DMS 273 (cell line): ENCODE results near the gene ZNF470.

Experiments
- DNase-seq: peaks from one replicate; lab custom pipeline; 2025; ENCODE audit not compliant: unreplicated experiment; lab: John Stamatoyannopoulos, UW

ZNF470 gene

DNA sequence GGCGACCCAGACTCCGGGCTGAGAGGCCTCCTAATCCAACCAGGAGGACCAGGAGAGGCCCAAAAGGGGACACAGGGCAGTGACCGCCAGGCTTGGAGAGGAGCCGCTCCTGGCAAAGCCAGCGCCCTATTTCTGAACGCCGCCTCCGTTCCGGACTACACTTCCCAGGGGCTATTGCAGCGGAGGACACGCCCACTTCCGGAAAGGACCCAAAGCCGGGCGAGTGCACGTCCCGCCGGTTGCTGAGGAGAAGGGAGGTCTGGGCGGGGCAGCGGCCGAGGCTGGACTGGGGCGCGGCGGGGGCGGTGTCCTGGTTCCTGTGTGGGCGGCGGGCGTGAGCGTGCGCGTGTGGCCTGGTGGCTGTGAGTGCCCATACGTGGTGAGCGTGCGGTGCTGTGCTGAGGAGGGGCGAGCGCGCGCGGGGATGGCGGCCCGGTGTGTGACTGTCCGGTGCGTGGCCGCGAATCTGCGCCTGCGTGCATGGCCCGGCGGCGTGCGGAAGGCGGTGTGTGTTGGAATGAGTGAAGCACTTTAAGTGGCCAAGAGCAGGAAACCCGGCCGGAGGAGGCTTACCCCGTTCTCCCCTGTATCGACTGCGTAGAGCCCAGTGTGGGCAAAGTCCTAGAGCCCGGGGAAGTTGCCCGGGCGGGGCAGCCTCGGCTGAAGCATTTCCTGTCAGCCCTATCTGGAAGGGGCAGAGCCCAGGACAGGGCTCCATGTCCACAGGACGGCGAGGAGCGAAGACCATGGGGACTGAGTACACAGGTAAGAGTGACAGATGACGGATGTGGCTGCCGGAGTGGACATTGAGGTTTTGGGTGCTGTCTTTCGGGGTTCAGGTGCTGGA, at the start of gene ZNF470:
Gene ZNF470 (plus strand): TSS at position 195 of the 847 bp plus-strand sequence. CDS start 2,844 bp downstream, outside the sequence.
- peak; percentile 97 for DNase-seq

GRCh38 chr19:56525214-56525860, 41.9 kb upstream of the ZNF470 start:
- DNase-seq, result no peak

GRCh38 chr19:56537442-56537841, 29.8 kb upstream of the ZNF470 start:
- no peak for DNase-seq

- DNase-seq, result peak; percentile 95
Measured at GRCh38 chr19:56538254-56538760, 29.0 kb upstream of the ZNF470 start.

DNA sequence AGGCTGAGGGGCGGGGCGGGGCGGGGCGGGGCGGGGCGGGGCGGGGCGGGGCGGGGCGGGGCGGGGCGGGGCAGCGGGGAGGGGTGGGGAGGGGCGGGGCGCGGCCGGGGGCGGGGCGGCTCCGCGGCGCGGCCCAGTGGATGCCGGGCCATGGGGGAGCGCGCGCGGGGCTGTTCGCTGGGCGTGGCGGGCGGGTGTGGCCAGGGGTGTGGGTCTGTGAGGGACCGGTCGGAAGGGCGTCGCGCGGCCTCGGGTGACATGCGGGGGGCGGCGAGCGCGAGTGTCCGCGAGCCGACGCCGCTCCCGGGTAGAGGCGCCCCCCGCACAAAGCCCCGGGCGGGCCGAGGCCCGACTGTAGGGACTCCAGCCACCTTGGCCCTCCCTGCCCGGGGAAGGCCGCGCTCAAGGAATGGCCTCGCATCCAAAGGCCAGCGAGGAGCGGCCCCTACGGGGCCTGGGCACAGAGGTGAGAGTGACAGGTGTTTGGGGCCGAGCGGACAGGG, 28.5 kb upstream of the ZNF470 start, which contains the start of gene ZFP28:
Gene ZFP28 (plus strand): TSS at position 188 of the 503 bp plus-strand sequence. CDS start 71 bp downstream, at position 259.
- DNase-seq, result peak; percentile 92

DNA sequence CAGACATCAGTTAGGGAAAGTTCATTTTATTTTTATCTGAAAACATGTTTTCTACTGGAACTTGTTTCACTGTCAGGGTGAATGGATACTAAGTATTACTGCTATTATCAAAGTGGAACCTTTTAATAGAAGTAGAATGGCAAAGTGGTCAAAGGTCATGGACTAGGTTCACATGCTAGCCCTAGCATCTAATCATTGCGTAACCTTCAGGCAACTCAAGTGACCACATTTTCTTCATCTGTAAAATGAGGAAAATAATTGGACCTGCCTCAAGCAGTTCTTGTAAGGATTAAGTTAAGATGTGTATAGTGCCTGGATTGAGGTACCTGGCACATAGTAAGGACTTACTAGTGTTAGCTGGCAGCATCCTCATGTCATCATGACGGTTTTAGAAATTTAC, 23.5 kb upstream of the ZNF470 start:
- no peak for DNase-seq

DNA sequence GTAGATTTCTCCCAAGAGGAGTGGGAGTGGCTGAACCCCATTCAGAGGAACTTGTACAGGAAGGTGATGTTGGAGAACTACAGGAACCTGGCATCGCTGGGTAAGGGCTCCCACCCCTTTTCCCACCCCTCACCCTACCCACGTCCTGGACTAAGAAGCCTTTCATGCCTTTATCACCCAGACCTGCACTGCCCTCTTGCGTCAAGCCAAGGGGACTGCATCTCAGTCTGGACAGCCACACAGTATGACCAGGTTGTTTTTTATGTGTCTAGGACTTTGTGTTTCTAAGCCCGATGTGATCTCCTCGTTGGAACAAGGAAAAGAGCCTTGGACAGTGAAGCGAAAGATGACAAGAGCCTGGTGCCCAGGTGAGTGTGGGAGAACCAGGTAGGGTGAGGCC, 19.7 kb upstream of the ZNF470 start:
- DNase-seq, result peak; percentile 12

- DNase-seq, result no peak
Measured at GRCh38 chr19:56554272-56554869, 12.9 kb upstream of the ZNF470 start.

- no peak for DNase-seq
Measured at GRCh38 chr19:56562766-56563165, 4.5 kb upstream of the ZNF470 start.

GRCh38 chr19:56566904-56567273, 379 bp upstream of the ZNF470 start:
- DNase-seq, result peak; percentile 72

DNA sequence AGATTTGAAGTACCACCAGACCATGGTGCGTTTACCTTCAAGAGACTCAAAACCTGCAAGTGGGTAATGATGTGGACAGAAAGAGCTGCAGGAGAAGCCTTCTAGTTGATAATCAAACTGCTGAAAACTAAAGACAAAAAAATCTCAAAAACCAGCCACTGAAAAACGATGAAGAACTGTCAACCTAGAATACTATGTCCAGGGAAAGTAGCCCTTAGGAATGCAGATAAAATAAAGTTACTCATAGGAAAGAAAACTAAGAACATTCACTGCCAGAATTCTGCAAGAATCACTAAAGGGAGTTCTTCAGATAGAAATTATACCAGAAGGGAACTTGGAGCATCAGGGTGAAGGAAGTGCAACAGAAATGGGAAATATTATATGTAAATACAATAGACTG, 5.3 kb downstream of the ZNF470 start:
- DNase-seq, result no peak

DNA sequence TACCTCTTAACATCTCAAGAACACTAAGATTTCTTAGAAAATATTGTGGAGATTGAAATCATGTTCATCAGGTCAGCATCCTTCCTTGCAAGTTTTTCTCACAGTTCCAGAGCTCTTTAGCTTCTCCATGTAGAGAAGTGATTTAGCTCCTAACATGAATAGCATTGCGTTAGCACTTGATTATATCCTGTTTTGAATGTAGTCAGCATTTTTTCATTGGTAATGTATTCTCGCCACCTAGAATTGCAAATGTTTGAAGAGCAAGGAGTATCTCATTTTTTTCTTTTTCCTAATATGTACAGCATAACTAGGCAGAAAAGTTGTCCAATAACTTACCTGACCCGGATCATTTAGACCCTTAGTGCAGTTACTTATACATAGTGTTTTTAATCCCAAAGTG, 6.6 kb downstream of the ZNF470 start:
- no peak for DNase-seq

- peak; percentile 5 for DNase-seq
Measured at GRCh38 chr19:56577719-56578602, 10.7 kb downstream of the ZNF470 start.

DNA sequence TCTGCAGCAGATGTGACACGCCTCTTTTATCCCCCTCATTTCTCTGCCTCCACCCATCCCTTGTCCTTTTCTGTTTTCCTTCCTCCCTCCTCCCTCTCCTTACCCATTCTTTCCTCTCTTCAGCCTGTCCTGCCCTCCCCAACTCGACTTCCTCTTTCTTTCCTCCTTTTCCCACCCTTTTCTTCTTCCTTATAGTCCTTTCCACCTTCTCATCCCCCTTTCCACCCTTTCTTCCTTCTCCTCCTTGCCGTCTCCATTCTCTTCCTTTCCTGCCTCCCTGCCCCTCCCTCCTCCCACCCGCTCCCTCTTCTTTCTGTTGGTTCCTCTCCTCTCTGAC, 27.1 kb downstream of the ZNF470 start:
- DNase-seq, result no peak

DNA sequence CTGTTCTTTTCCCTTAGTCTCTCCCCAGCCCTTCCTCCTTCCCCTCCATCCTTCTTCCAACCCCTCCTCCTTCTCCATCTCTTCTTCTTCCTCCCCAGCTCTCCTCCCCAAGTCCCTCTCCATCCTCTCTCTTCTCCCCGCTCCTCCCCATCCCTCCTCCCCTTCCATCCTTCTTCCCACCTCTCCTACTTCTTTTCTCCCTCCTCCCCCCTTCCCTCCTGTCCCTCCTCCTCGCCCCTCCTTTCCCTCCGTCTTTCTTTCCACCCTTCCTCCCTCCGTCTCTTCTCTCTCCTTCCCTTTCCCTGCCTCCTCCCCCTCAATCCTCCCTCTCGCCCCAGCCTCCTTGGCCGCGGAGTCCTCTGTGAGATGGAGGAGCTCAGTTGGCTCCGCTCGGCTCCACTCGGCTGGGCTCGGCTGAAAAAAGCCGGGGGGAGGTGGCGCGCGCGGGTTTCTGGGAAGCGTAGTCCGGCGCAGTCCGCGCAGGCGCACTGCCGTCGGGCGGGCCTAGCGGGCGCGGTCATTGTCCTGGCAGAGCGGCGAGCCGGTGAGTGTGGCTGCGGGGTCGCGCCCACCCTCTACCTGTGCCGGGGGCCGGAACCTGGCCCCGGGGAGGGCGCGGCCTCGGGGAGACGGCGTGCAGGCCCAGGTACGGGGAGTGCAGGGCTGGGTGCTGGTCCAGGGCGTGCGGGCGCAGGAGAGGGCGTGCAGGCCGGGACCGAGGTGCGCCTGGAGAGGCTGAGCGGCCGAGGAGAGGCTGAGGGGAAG, 27.7 kb downstream of the ZNF470 start, which contains the start of gene ZNF71:
Gene ZNF71 (plus strand): TSS at position 520 of the 765 bp plus-strand sequence. CDS start 6,257 bp downstream, outside the sequence.
- DNase-seq, result peak; percentile 94

GRCh38 chr19:56595548-56595899, 28.3 kb downstream of the ZNF470 start:
- no peak for DNase-seq

- no peak for DNase-seq
Measured at GRCh38 chr19:56596676-56597075, 29.4 kb downstream of the ZNF470 start.

- no peak for DNase-seq
Measured at GRCh38 chr19:56597696-56598095, 30.4 kb downstream of the ZNF470 start.

DNA sequence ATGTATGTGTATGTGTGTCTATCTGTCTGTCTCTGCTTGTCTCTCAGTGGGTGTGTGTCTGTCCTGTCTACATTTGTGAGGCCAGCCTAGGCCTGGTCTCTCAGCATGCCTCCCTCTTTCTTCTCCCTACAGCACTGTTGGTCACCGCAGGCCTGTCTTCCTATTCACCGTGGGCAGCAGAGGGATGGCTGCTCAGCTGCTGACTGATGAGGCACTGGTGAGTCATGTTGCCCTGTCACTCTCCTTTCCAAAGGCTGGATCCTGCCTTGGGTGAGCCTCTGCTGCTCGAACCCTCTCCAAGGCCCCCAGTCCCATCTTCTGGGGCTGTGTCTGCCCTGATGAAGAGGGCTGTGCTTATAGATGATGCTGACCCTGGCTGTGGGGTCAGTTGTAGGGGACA, 34.1 kb downstream of the ZNF470 start:
- DNase-seq, result no peak

DNA sequence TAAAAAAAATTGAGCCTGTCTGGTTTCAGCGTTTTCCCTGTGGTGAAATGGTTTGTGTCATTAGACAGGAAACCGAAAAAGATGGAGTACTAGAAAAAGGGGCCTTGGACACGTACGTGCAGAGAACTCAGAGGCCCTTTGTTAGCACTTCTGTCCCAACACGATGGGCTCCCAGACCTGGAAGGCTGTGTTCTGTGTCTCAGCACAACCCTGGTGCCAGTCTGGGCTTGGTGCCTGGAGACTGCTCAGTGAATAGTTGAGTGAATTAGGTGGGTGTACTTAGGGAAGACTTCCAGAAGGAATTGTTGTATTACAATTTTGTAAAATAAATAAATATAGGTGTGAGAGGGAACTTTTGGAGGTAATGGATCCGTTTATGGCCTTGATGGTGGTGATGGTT, 36.6 kb downstream of the ZNF470 start:
- DNase-seq, result no peak
